K562 (cell line): ENCODE measurements around the gene CRYBG2. TPM values are rescaled to one million over a fixed set of nuclear protein-coding genes. Genes with fewer than 3 reads are reported as not detected.

Experiments used
- ATF3 ChIP-seq, 2 experiments: fragments of 450-650 bp in 1 of 2; sonication (generic) in 1 of 2; formaldehyde crosslinking in 1 of 2; IDR thresholded peaks in 1 of 2; conservative IDR thresholded peaks in 1 of 2; 2 replicates each; pipeline versions ENCODE4 v1.6.1 to v1.8.1; 2016 to 2023; ENCODE audit warnings: mild to moderate bottlenecking in 2 of 2, moderate library complexity in 2 of 2, inconsistent platforms in 1 of 2, missing genetic modification reagents in 1 of 2
- BCOR ChIP-seq: fragments of 450-650 bp; IDR thresholded peaks from 2 replicates; pipeline ENCODE4 v1.6.1; 2016
- CBX3 ChIP-seq, 2 experiments: IDR thresholded peaks; 1 replicate in 1 of 2; 2 replicates in 1 of 2; pipeline ENCODE4 v1.6.1; 2012; ENCODE audit warnings: inconsistent platforms in 2 of 2, low read length in 2 of 2, borderline replicate concordance in 1 of 2, control low read depth in 1 of 2
- CCNT2 ChIP-seq: IDR thresholded peaks from 2 replicates; pipeline ENCODE4 v1.6.1; 2011; ENCODE audit warnings: borderline replicate concordance, low read depth, mild to moderate bottlenecking, moderate library complexity, mixed read lengths, low read length; ENCODE audit not compliant: insufficient read length; ENCODE audit errors: extremely low read depth
- CHAMP1 ChIP-seq: fragments of 450-650 bp; IDR thresholded peaks from 2 replicates; pipeline ENCODE4 v1.6.1; 2016; ENCODE audit warnings: mild to moderate bottlenecking
- CREB5 ChIP-seq: fragments of 250-450 bp; sonication (Bioruptor Pico); IDR thresholded peaks from 2 replicates; pipeline ENCODE4 v1.5.0; 2020; ENCODE audit warnings: mild to moderate bottlenecking
- DLX4 ChIP-seq: fragments of 250-450 bp; sonication (Bioruptor Pico); IDR thresholded peaks from 2 replicates; pipeline ENCODE4 v1.6.1; 2021; ENCODE audit warnings: mild to moderate bottlenecking
- NFIC ChIP-seq: fragments of 450-650 bp; IDR thresholded peaks from 2 replicates; pipeline ENCODE4 v1.6.1; 2017; ENCODE audit warnings: mild to moderate bottlenecking, inconsistent platforms
- PHB2 ChIP-seq: fragments of 450-650 bp; IDR thresholded peaks from 2 replicates; pipeline ENCODE4 v1.6.1; 2017; ENCODE audit warnings: low read depth
- SIX5 ChIP-seq, 2 experiments: IDR thresholded peaks; 2 replicates each; pipeline ENCODE4 v1.6.1; 2011; ENCODE audit warnings: low read length in 2 of 2, borderline replicate concordance in 1 of 2, low read depth in 1 of 2, mild to moderate bottlenecking in 1 of 2, moderate library complexity in 1 of 2; ENCODE audit not compliant: insufficient read depth in 1 of 2
- SMC3 ChIP-seq: conservative IDR thresholded peaks from 2 replicates; pipeline ENCODE4 v1.6.1; 2011; ENCODE audit warnings: low read depth, low read length, improper control_type of control experiment; ENCODE audit not compliant: insufficient read depth
- SUPT5H ChIP-seq: fragments of 450-650 bp; IDR thresholded peaks from 2 replicates; pipeline ENCODE4 v1.6.1; 2016
- TCF15 ChIP-seq: fragments of 250-450 bp; sonication (Bioruptor Pico); IDR thresholded peaks from 2 replicates; pipeline ENCODE4 v1.8.0; 2022; ENCODE audit warnings: moderate library complexity, mild to moderate bottlenecking, inconsistent platforms
- TCF3 ChIP-seq: sonication (generic); formaldehyde crosslinking; IDR thresholded peaks from 2 replicates; pipeline ENCODE4 v1.4.0; 2020; ENCODE audit warnings: mild to moderate bottlenecking, missing genetic modification reagents
- TCF7 ChIP-seq: sonication (generic); IDR thresholded peaks from 2 replicates; pipeline ENCODE4 v1.6.1; 2016; ENCODE audit warnings: antibody characterized with exemption, borderline replicate concordance
- TCFL5 ChIP-seq: fragments of 250-450 bp; sonication (Bioruptor Pico); conservative IDR thresholded peaks from 2 replicates; pipeline ENCODE4 v1.6.1; 2021; ENCODE audit warnings: mild to moderate bottlenecking, moderate library complexity, matching md5 sums
- TRIM24 ChIP-seq, 2 experiments: fragments of 450-650 bp; IDR thresholded peaks; 2 replicates each; pipeline ENCODE4 v1.6.1; 2016
- XRCC4 ChIP-seq: IDR thresholded peaks from one replicate; pipeline ENCODE4 v1.6.1; 2011; ENCODE audit not compliant: insufficient read depth, insufficient read length; ENCODE audit errors: extremely low read depth
- ZBTB17 ChIP-seq: fragments of 450-650 bp; formaldehyde crosslinking; IDR thresholded peaks from 2 replicates; pipeline ENCODE4 v1.4.0; 2020; ENCODE audit warnings: mild to moderate bottlenecking
- ZNF274 ChIP-seq: IDR thresholded peaks from 2 replicates; pipeline ENCODE4 v1.6.1; 2011; ENCODE audit warnings: low read depth, mild to moderate bottlenecking, low read length, moderate library complexity, borderline replicate concordance
- ZNF717 ChIP-seq: fragments of 250-450 bp; sonication (Bioruptor Pico); IDR thresholded peaks from 2 replicates; pipeline ENCODE4 v1.5.0; 2021
- polyA plus RNA-seq, 8 experiments: library from polyadenylated mRNA; depleted of rRNA in 4 of 8; stranded (reverse) in 5 of 8; unstranded in 3 of 8; fragments of >200 nt; fragmentation: Nextera tagmentation in 2 of 8; fragmentation: Illumina TruSeq in 1 of 8; extraction: Ambion mirVana in 2 of 8; extraction: Trizol in 1 of 8; gene quantifications; 2 replicates each; pipeline versions ENCODE4 v1.2.1 to v1.2.3, GENCODE V29; 2011 to 2014; ENCODE audit warnings: inconsistent platforms in 1 of 8, missing spikeins in 1 of 8
- total RNA-seq, 7 experiments: library from RNA; depleted of rRNA in 6 of 7; stranded (reverse); fragments of >200 nt in 6 of 7; fragmentation: Illumina TruSeq in 2 of 7; extraction: Trizol in 2 of 7; gene quantifications; 2 replicates each; pipeline versions ENCODE4 v1.2.1 to v1.2.3, GENCODE V29; 2011 to 2021; ENCODE audit warnings: low replicate concordance in 1 of 7

The CRYBG2 gene
- total and polyA plus RNA-seq, 9 of the 15 experiments (the other 6 are each of a cell fraction or from before 2014, with no cell fraction given), result 0.39 to 8.5 (median 3.7) TPM

GRCh38 chr1:26378088-26378878, 24.4 kb upstream of the CRYBG2 start (continued):
- TF ChIP-seq CBX3 (IDR thresholded peaks at IDR 0.05; ENCODE audit: borderline replicate concordance in 1 of 2, low read length in 2 of 2), result peak in 1 of 2 experiments; percentile 98; a peak in 2 of 3 replicates
- TF ChIP-seq ZNF274, result peak; percentile 31; the same call in 1 of the 2 replicates
- no peak; the same call in 1 of the 2 replicates for TF ChIP-seq CHAMP1
- TF ChIP-seq TRIM24 (IDR thresholded peaks at IDR 0.05), result peak; percentile 85 to 92
- no peak for TF ChIP-seq DLX4 (CRISPR knock-in tag)
- TF ChIP-seq NFIC, result peak; percentile 87
- TF ChIP-seq ZNF717 (CRISPR knock-in tag), result no peak
- TF ChIP-seq TCF3 (CRISPR knock-in tag), result peak; percentile 97
- no peak for TF ChIP-seq XRCC4
- TF ChIP-seq SMC3, result no peak
- peak; percentile 82; the same call in 1 of the 2 replicates for TF ChIP-seq TCF7
- no peak for TF ChIP-seq BCOR
- peak; percentile 70; the same call in 1 of the 2 replicates for TF ChIP-seq SUPT5H
- TF ChIP-seq ZBTB17 (CRISPR knock-in tag), result peak; percentile 85; the same call in 1 of the 2 replicates
- TF ChIP-seq TCF15 (CRISPR knock-in tag), result no peak
- peak; percentile 73 for TF ChIP-seq CCNT2
- peak; percentile 96 for TF ChIP-seq ATF3 (IDR thresholded peaks at IDR 0.05)
- peak; percentile 90 for TF ChIP-seq ATF3 (CRISPR knock-in tag; conservative IDR thresholded peaks at IDR 0.05)
- peak; percentile 64; the same call in 1 of the 2 replicates for TF ChIP-seq CREB5 (CRISPR knock-in tag)
- TF ChIP-seq PHB2, result peak; percentile 21; the same call in 1 of the 2 replicates
- TF ChIP-seq SIX5 (IDR thresholded peaks at IDR 0.05; ENCODE audit: borderline replicate concordance in 1 of 2, insufficient read depth in 1 of 2, low read depth in 1 of 2, low read length in 2 of 2), result no peak
- no peak for TF ChIP-seq TCFL5 (CRISPR knock-in tag)
